ENCODE measurements around the gene KCND3.

DNA sequence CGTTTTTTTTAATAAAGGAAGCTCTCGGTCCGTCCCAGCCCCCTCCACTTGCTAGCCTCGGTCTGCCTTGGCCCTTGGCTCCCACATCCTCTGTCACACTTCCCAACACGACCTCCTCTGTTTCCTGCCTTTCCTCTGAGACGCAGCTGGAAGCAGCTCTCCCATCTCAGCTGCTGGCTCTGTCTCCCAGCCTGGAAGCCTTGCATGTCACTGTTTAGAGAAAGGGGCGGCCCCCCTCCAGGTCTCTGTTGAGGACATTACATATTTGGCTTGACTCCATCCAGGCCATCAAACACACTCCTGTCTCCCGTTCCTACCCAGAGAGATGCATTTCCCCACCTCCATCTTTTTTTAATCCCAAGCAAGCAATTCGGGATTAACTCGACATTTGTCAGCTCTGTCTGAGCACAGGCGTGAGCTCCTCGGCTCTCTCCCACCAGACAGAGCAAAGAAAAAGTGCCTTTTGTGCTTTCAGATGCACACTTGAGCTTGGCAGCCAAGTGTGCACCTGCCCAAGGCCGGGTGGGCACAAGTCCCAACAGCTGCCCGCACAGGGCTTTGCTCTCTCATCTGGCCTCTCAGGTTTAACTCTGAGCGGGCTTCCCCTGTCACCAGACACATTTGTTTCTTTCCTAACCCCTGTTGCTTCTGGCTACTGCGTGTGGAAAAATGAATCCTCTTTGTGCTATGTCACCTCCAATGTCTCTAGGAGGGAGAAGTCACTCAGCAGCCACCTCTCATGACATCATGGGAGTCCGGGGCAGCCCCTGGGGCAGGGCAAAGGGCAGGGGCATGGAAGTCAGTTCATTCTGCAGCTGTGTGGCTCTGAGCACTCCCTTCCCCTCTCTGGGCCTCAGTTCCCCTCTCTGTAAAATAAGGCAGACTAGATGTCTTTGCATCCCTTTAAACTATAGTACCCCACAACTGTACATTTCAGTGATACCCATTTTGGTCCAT lies 108.3 kb downstream of the KCND3 start:
- TF ChIP-seq, protein P1, sequence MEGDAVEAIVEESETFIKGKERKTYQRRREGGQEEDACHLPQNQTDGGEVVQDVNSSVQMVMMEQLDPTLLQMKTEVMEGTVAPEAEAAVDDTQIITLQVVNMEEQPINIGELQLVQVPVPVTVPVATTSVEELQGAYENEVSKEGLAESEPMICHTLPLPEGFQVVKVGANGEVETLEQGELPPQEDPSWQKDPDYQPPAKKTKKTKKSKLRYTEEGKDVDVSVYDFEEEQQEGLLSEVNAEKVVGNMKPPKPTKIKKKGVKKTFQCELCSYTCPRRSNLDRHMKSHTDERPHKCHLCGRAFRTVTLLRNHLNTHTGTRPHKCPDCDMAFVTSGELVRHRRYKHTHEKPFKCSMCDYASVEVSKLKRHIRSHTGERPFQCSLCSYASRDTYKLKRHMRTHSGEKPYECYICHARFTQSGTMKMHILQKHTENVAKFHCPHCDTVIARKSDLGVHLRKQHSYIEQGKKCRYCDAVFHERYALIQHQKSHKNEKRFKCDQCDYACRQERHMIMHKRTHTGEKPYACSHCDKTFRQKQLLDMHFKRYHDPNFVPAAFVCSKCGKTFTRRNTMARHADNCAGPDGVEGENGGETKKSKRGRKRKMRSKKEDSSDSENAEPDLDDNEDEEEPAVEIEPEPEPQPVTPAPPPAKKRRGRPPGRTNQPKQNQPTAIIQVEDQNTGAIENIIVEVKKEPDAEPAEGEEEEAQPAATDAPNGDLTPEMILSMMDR (IDR thresholded peaks at IDR 0.05; ENCODE audit: low read depth, low read length) = no peak
- TF ChIP-seq MYC (IDR thresholded peaks at IDR 0.05; ENCODE audit: low read depth, low read length) = no peak

Measured in NB4 (cell line).